Measurements from ENCODE around the gene TMEM179B. TPM values are rescaled to one million over a fixed set of nuclear protein-coding genes. Genes with fewer than 3 reads are reported as not detected.

The TMEM179B gene
- total RNA-seq, 2 donors from 2014 or later = 46.7 to 54.5 TPM

- intact Hi-C loops (cut with DNase I) = no loop called here
- H3K36me3 ChIP-seq = peaks cover 12% of the 10 kb centered on the region
- H3K9me3 ChIP-seq = no peaks in the 10 kb centered on the region
- H3K4me1 ChIP-seq = peaks cover 12% of the 10 kb centered on the region
- TF ChIP-seq CTCF (IDR thresholded peaks at IDR 0.05) = no peak
- peak overlapping the region; percentile 93 for H3K4me3 ChIP-seq
- H3K27ac ChIP-seq = peak overlapping the region; percentile 90
- peak overlapping the region; percentile 65 to 94 for H3K9ac ChIP-seq (ENCODE audit: low read depth in 2 of 2, low read length in 2 of 2)
- DNase-seq = no peak
- H3K27me3 ChIP-seq = no peaks in the 10 kb centered on the region
These were observed 17.3 kb downstream of the TMEM179B start for GRCh38 chr11:62804310-62805075.

GRCh38 chr11:62805076-62805892, 18.1 kb downstream of the TMEM179B start, which contains the start of gene NXF1:
NXF1 (minus strand) TSS chr11:62805440; CDS start chr11:62805356, 84 bp downstream.
- H3K27me3 ChIP-seq = no peaks in the 10 kb centered on the region
- intact Hi-C loops (cut with DNase I) = no loop called here
- peak within 1 kb of the TSS; percentile 93 for H3K4me3 ChIP-seq
- peak; percentile 96 for DNase-seq
- H3K9ac ChIP-seq (ENCODE audit: low read depth in 2 of 2, low read length in 2 of 2) = peak within 1 kb of the TSS; percentile 91 to 94
- no peak for TF ChIP-seq CTCF (IDR thresholded peaks at IDR 0.05)
- peaks cover 12% of the 10 kb centered on the region for H3K4me1 ChIP-seq
- H3K9me3 ChIP-seq = no peaks in the 10 kb centered on the region
- H3K36me3 ChIP-seq = peaks cover 12% of the 10 kb centered on the region
- peak within 1 kb of the TSS; percentile 90 for H3K27ac ChIP-seq

GRCh38 chr11:62805961-62806441, 18.8 kb downstream of the TMEM179B start:
- intact Hi-C loops (cut with DNase I) = no loop called here
- Histone ChIP-seq H3K4me1 (peaks cover 12% of the 10 kb centered on the region), H3K4me3 (peak overlapping the region; percentile 93), H3K9ac (ENCODE audit: low read depth in 2 of 2, low read length in 2 of 2) (peak overlapping the region in 1 of 2 donors; percentile 91), H3K9me3 (no peaks in the 10 kb centered on the region), H3K36me3 (peaks cover 9% of the 10 kb centered on the region), H3K27me3 (no peaks in the 10 kb centered on the region), H3K27ac (peak overlapping the region; percentile 90)
- TF ChIP-seq CTCF (IDR thresholded peaks at IDR 0.05) = no peak
- DNase-seq = peak; percentile 25

- TF ChIP-seq CTCF (IDR thresholded peaks at IDR 0.05) = no peak
- Histone ChIP-seq H3K9ac (ENCODE audit: low read depth in 2 of 2, low read length in 2 of 2) (peak overlapping the region; percentile 4 to 31), H3K9me3 (no peaks in the 10 kb centered on the region), H3K36me3 (peaks cover 4% of the 10 kb centered on the region), H3K4me3 (no peak overlapping the region), H3K4me1 (peaks cover 12% of the 10 kb centered on the region), H3K27ac (peak overlapping the region; percentile 4), H3K27me3 (no peaks in the 10 kb centered on the region)
- intact Hi-C loops (cut with DNase I) = no loop called here
- no peak for DNase-seq
These were observed 19.5 kb downstream of the TMEM179B start for GRCh38 chr11:62806611-62807121.

- Histone ChIP-seq H3K36me3 (no peaks in the 10 kb centered on the region), H3K4me3 (no peak overlapping the region), H3K27ac (no peak overlapping the region), H3K27me3 (no peaks in the 10 kb centered on the region), H3K4me1 (no peaks in the 10 kb centered on the region), H3K9me3 (no peaks in the 10 kb centered on the region), H3K9ac (ENCODE audit: low read depth in 2 of 2, low read length in 2 of 2) (no peak overlapping the region)
- intact Hi-C loops (cut with DNase I) = no loop called here
- no peak for DNase-seq
- no peak for TF ChIP-seq CTCF (IDR thresholded peaks at IDR 0.05)
These were observed 23.5 kb downstream of the TMEM179B start for GRCh38 chr11:62810748-62811147.
